Gastroesophageal sphincter (tissue), 3 donors: ENCODE data around the gene CSF2RB.

Experiments used
- EP300 ChIP-seq: sonication (generic); formaldehyde crosslinking; IDR thresholded peaks from one replicate; pipeline ENCODE4 v1.6.1; 2017; ENCODE audit warnings: antibody characterized with exemption, mild to moderate bottlenecking
- TF ChIP-seq, protein P1 (sequence below), 4 experiments: fragments of 200-600 bp in 2 of 4; fragments of 450-650 bp in 2 of 4; sonication (generic) in 1 of 4; IDR thresholded peaks; one replicate each; pipeline ENCODE4 v1.5.1; 2017 to 2019; ENCODE audit warnings: antibody characterized with exemption in 4 of 4, mild to moderate bottlenecking in 2 of 4, moderate library complexity in 2 of 4

DNA sequence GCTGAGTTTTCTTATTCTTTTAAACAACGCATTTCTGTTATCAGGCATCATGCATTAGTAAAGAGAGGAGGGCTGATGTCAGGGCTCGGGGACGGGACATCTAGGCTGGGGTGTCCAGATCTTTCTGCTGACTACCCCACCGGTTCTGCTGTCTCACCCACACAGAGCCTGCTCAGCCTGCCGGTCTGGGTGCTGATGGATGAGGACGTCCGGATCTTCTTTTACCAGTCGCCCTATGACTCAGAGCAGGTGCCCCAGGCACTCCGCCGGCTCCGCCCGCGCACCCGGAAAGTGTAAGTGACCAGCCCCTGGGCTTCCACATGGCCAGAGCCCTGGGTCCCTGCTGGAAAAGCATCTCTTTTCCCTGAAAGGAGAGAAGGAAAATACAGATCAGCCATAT lies 43.2 kb upstream of the CSF2RB start:
- no peak for TF ChIP-seq EP300
- TF ChIP-seq, protein P1, sequence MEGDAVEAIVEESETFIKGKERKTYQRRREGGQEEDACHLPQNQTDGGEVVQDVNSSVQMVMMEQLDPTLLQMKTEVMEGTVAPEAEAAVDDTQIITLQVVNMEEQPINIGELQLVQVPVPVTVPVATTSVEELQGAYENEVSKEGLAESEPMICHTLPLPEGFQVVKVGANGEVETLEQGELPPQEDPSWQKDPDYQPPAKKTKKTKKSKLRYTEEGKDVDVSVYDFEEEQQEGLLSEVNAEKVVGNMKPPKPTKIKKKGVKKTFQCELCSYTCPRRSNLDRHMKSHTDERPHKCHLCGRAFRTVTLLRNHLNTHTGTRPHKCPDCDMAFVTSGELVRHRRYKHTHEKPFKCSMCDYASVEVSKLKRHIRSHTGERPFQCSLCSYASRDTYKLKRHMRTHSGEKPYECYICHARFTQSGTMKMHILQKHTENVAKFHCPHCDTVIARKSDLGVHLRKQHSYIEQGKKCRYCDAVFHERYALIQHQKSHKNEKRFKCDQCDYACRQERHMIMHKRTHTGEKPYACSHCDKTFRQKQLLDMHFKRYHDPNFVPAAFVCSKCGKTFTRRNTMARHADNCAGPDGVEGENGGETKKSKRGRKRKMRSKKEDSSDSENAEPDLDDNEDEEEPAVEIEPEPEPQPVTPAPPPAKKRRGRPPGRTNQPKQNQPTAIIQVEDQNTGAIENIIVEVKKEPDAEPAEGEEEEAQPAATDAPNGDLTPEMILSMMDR (IDR thresholded peaks at IDR 0.05): no peak
